HG03378 (cell line): Measurements from ENCODE around the gene CSTPP1.
"Not testable (repeated sequence)": the region's sequence is repeated elsewhere in the genome, so short reads cannot be mapped to it uniquely, and the experiment has no call there.

Experiments used
- ATAC-seq: cut with Tn5 transposase; IDR thresholded peaks from one replicate; pipeline ENCODE4 v1.9.1; 2021; ENCODE audit warnings: mild to moderate bottlenecking, moderate library complexity; ENCODE audit not compliant: unreplicated experiment

Gene CSTPP1

GRCh38 chr11:47093541-47093940 is 157.0 kb downstream of the CSTPP1 start:
- ATAC-seq: no peak

GRCh38 chr11:47096871-47097270 is 160.3 kb downstream of the CSTPP1 start:
- ATAC-seq: not testable (repeated sequence)

- ATAC-seq: not testable (repeated sequence)
Measured at GRCh38 chr11:47098223-47098622, 161.7 kb downstream of the CSTPP1 start.

GRCh38 chr11:47099214-47099917 is 162.8 kb downstream of the CSTPP1 start:
- no peak for ATAC-seq

GRCh38 chr11:47099918-47100315 is 163.4 kb downstream of the CSTPP1 start:
- ATAC-seq: no peak

- no peak for ATAC-seq
Measured at GRCh38 chr11:47101406-47101805, 164.8 kb downstream of the CSTPP1 start.

- no peak for ATAC-seq
Measured at GRCh38 chr11:47104261-47104950, 167.8 kb downstream of the CSTPP1 start.

GRCh38 chr11:47105541-47105940 is 169.0 kb downstream of the CSTPP1 start:
- ATAC-seq: no peak

GRCh38 chr11:47105974-47106373 is 169.4 kb downstream of the CSTPP1 start:
- no peak for ATAC-seq

- no peak for ATAC-seq
Measured at GRCh38 chr11:47106798-47107411, 170.3 kb downstream of the CSTPP1 start.

- no peak for ATAC-seq
Measured at GRCh38 chr11:47107744-47108143, 171.2 kb downstream of the CSTPP1 start.

GRCh38 chr11:47108214-47108613 is 171.7 kb downstream of the CSTPP1 start:
- no peak for ATAC-seq

GRCh38 chr11:47109051-47109726 is 172.6 kb downstream of the CSTPP1 start:
- ATAC-seq: no peak

- ATAC-seq: no peak
Measured at GRCh38 chr11:47109727-47110246, 173.2 kb downstream of the CSTPP1 start.

GRCh38 chr11:47111318-47111804 is 174.8 kb downstream of the CSTPP1 start:
- ATAC-seq: no peak

- not testable (repeated sequence) for ATAC-seq
Measured at GRCh38 chr11:47112941-47113340, 176.4 kb downstream of the CSTPP1 start.

- not testable (repeated sequence) for ATAC-seq
Measured at GRCh38 chr11:47118958-47119688, 182.6 kb downstream of the CSTPP1 start.

GRCh38 chr11:47121056-47121455 is 184.5 kb downstream of the CSTPP1 start:
- no peak for ATAC-seq

- no peak for ATAC-seq
Measured at GRCh38 chr11:47121731-47122130, 185.2 kb downstream of the CSTPP1 start.

GRCh38 chr11:47123094-47123493 is 186.5 kb downstream of the CSTPP1 start:
- ATAC-seq: no peak
